Measurements from ENCODE around the gene KCP. TPM values are rescaled to one million over a fixed set of nuclear protein-coding genes. Genes with fewer than 3 reads are reported as not detected.

The KCP gene
- total RNA-seq, 1 donor from 2014 or later, result 23.7 TPM

DNA sequence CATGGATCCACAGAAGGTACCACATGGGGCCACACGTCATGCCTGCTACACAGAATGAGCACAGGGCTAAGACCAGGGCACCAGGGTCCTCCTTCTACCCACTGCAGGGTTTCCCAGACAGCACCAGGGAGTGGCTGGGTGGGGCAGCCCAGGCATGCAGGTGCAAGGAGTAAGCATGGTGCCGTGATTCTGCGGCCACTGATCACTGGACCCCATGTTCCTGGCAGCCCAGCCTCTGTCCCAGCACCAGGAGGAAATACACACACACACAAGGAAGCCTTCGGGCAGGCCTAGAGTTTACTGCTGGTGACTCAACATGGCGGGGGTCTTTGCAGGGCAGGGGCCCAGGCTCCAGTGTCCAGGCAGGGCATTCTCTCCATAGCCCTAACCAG is 33.9 kb downstream of the KCP start:
- Mint-ChIP-seq H3K36me3 (no peaks in the 10 kb centered on the region), H3K27me3 (ENCODE audit: low read depth) (peaks cover 4% of the 10 kb centered on the region), H3K4me3 (no peak overlapping the region), H3K27ac (no peak overlapping the region), H3K4me1 (peaks cover 6% of the 10 kb centered on the region), H3K9me3 (no peaks in the 10 kb centered on the region)
- no peak for DNase-seq (ENCODE audit: low spot score in 2 of 2, unreplicated experiment in 2 of 2)
- TF ChIP-seq, protein P1, sequence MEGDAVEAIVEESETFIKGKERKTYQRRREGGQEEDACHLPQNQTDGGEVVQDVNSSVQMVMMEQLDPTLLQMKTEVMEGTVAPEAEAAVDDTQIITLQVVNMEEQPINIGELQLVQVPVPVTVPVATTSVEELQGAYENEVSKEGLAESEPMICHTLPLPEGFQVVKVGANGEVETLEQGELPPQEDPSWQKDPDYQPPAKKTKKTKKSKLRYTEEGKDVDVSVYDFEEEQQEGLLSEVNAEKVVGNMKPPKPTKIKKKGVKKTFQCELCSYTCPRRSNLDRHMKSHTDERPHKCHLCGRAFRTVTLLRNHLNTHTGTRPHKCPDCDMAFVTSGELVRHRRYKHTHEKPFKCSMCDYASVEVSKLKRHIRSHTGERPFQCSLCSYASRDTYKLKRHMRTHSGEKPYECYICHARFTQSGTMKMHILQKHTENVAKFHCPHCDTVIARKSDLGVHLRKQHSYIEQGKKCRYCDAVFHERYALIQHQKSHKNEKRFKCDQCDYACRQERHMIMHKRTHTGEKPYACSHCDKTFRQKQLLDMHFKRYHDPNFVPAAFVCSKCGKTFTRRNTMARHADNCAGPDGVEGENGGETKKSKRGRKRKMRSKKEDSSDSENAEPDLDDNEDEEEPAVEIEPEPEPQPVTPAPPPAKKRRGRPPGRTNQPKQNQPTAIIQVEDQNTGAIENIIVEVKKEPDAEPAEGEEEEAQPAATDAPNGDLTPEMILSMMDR (IDR thresholded peaks at IDR 0.05; ENCODE audit: unreplicated experiment), result no peak

DNA sequence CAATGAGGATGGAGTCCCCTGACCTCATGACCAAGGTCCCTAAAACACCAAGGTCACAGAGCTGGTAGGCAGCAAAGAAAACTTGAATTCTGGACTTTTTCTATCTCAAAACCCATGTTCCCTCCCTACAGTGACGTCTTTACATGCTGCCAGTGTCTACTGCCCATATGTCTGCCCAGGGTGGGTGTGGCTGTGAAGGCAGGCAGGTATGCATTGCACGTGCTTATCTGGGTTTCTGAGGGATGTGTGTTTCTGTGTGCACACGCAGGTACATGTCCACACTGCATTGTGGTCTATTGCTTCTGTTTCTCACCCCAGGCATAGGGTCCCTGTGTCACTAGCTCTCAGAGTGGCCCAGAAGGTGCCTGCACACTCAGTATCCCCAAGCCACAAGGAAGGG is 34.4 kb downstream of the KCP start:
- H3K36me3 Mint-ChIP-seq, result no peaks in the 10 kb centered on the region
- no peaks in the 10 kb centered on the region for H3K9me3 Mint-ChIP-seq
- H3K4me1 Mint-ChIP-seq, result peaks cover 6% of the 10 kb centered on the region
- peaks cover 6% of the 10 kb centered on the region for H3K27me3 Mint-ChIP-seq (ENCODE audit: low read depth)
- TF ChIP-seq, protein P1 (IDR thresholded peaks at IDR 0.05; ENCODE audit: unreplicated experiment), result no peak
- no peak for DNase-seq (ENCODE audit: low spot score in 2 of 2, unreplicated experiment in 2 of 2)
- H3K4me3 Mint-ChIP-seq, result no peak overlapping the region
- H3K27ac Mint-ChIP-seq, result no peak overlapping the region

DNA sequence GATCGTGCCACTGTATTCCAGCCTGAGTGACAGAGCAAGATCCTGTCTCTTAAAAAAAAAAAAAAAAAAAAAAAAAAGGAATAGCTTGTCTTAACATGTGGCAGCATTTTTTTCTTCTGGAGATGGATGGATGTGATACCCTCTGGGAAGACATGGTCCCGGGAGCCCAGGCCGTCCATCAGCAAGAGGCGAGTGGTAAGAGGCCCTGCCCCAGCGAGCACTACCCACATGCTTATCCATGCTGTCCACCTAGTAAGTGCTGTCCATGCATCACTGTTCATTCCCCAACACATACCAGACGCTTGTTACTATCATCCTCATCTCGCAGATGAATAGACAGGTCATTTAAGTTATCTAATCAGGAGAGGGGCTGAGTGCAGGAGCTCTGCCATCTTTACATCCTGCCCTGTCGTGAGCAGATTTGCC is 35.0 kb downstream of the KCP start:
- no peak for DNase-seq (ENCODE audit: low spot score in 2 of 2, unreplicated experiment in 2 of 2)
- Mint-ChIP-seq H3K9me3 (no peaks in the 10 kb centered on the region), H3K27me3 (ENCODE audit: low read depth) (peaks cover 11% of the 10 kb centered on the region), H3K27ac (no peak overlapping the region), H3K36me3 (no peaks in the 10 kb centered on the region), H3K4me3 (no peak overlapping the region), H3K4me1 (peaks cover 6% of the 10 kb centered on the region)
- TF ChIP-seq, protein P1 (IDR thresholded peaks at IDR 0.05; ENCODE audit: unreplicated experiment), result no peak

DNA sequence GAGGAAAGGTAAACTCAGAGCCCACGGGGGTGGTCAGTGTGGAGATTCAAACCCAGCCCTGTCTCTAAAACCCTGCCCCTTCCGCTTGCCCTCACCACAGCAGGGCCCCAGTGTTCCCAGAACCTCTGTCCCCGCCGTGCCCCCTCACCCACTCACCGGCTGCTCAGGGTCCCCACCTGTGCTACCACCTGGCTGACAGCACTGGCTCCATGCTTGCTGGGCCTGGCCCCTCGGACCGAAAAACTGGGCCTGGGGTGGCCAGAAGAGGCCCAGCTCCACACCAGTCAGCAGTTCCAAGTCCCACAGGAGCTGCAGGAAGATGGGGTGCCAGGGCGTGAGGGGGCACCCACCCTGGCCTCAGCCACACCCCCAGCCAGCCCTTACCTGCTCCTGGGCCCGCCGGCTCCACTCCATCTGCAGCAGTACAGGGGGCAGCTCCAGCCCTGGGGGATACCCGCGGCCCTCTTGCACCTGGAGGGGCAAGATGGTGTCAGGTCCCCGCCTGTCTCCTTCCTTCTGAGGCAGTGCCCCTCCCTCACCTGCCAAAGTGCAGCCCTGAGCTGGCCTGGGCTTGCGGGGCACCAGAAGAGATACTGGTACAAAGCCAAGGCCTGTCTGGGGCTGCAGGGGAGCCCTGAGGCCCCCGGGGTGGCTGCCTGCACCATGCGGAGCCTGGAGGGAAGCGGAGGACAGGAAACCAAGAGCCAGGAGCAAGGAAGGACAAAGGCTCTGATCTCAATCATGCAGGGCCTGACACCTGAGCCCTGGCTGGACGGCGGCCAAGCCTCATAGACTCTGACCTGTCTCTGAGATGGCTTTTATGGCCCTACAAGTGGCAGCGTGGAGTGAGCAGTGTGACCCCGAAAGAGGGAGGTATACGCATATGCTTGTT is 36.1 kb downstream of the KCP start:
- H3K9me3 Mint-ChIP-seq, result no peaks in the 10 kb centered on the region
- no peaks in the 10 kb centered on the region for H3K36me3 Mint-ChIP-seq
- H3K27ac Mint-ChIP-seq, result no peak overlapping the region
- no peak overlapping the region for H3K4me3 Mint-ChIP-seq
- TF ChIP-seq, protein P1 (IDR thresholded peaks at IDR 0.05; ENCODE audit: unreplicated experiment), result no peak
- H3K27me3 Mint-ChIP-seq (ENCODE audit: low read depth), result peaks cover 17% of the 10 kb centered on the region
- DNase-seq (ENCODE audit: low spot score in 2 of 2, unreplicated experiment in 2 of 2), result no peak
- H3K4me1 Mint-ChIP-seq, result peaks cover 10% of the 10 kb centered on the region

DNA sequence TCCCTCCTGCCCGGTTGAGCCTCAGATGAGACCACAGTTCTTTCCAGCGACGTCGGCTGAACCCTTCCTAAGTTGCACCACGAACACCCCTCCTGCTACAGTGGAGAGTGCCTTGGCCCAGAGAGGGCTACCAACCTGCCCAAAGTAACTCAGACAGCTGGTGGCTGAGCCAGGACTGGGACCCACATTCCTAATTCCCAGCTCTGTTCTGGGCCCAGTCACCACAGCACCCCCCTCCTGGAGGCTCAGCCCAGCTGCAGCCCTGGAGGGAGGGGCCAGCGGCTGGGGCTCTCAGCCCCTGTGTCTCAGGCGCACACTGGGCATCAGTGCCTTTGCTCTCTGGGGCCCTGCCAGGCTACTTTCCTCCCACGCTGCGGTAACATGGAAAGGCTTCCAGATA is 37.3 kb downstream of the KCP start:
- no peak overlapping the region for H3K4me3 Mint-ChIP-seq
- TF ChIP-seq, protein P1 (IDR thresholded peaks at IDR 0.05; ENCODE audit: unreplicated experiment), result no peak
- peaks cover 24% of the 10 kb centered on the region for H3K27me3 Mint-ChIP-seq (ENCODE audit: low read depth)
- H3K27ac Mint-ChIP-seq, result no peak overlapping the region
- no peaks in the 10 kb centered on the region for H3K9me3 Mint-ChIP-seq
- H3K4me1 Mint-ChIP-seq, result peaks cover 17% of the 10 kb centered on the region
- no peaks in the 10 kb centered on the region for H3K36me3 Mint-ChIP-seq
- no peak for DNase-seq (ENCODE audit: low spot score in 2 of 2, unreplicated experiment in 2 of 2)

All from mesothelial cell of epicardium (in vitro differentiated cells).